NCI-H1694 treated with DMSO at 0.1 percent for 48 hours (cell line): ENCODE data around the gene NPIPB9.
A peak's percentile ranks its signal among the peaks of the same experiment; 100 is the strongest.
"Not testable (repeated sequence)": the region's sequence is repeated elsewhere in the genome, so short reads cannot be mapped to it uniquely, and the experiment has no call there.

Experiments used
- DNase-seq: peaks from one replicate; lab custom pipeline; 2025; lab: John Stamatoyannopoulos, UW

NPIPB9 gene

DNA sequence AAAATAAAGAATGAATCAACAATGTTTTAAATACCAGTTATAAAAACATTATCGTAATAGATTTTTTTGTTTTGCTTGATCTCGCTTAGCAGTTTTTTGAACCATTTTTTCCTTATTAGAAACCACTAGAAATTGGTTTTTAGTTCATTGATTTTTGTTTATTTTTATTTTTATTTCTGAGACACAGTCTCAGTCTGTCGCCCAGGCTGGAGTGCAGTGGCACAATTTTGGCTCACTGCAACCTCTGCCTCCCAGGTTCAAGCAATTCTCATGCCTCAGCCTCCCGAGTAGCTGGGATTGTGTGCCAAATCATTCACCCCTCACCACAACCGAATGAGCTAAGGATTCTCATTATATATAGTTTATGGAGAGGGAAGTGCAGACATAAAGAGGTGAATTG, at the start of gene NPIPB9:
NPIPB9 (plus strand) TSS at position 301 of the 400 bp plus-strand sequence.
- not testable (repeated sequence) for DNase-seq

DNA sequence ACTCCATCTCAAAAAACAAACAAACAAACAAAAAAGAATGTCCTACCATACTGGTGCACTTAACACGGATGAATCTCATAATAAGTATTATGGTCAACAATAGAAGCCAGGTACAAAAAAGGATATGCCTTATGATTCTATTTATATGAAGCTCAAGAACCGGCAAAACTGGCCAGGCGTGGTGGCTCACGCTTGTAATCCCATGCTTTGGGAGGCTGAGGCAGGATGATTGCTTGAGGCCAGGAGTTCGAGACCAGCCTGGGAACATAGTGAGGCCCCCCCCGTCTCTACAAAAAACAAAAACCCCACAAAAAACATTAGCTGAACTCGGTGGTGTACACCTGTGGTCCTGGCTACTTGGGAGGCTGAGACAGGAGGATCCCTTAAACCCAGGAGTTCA, 47.3 kb upstream of the NPIPB9 start:
- not testable (repeated sequence) for DNase-seq

DNA sequence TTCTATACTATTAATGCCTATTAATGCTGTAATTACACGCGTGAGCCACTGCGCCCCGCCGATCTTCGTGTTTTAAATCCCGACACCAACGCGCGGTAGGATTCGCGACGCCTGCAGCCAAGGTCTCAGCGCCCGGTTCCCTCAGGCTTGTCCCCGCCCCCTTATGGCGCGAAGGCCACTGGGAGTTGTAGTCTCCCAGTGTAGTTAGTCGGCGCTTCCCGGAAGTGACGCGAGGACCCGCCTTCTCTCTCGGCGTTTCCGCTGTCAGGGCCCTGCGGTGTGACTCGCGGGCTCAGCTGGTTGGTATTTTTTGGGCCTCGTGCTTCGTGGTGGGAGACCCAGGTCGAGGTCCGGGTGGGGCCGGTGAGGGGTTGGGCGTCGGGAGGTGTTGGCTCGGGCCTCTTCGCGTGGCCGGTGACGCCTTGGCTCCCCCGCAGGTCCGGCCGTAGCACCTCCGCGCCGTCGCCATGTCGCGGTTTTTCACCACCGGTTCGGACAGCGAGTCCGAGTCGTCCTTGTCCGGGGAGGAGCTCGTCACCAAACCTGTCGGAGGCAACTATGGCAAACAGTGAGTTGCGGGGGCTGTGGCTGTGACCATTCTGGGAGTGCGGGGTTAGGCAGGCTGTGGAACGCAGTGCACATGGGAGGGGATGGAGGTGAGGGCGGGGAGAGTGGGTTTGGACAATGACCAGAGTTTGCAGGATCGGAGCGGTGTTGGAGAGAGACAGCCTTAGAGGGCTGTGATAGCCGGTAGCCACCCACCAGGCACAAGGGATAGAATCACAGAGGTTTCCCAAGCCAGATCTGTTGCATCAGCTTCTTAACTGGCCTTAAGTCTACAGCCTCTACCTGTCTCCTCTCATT, 40.1 kb upstream of the NPIPB9 start, which contains the start of gene EIF3C:
EIF3C (plus strand) TSS at position 245 of the 864 bp plus-strand sequence; CDS start at position 468, 223 bp downstream.
- DNase-seq = not testable (repeated sequence)

DNA sequence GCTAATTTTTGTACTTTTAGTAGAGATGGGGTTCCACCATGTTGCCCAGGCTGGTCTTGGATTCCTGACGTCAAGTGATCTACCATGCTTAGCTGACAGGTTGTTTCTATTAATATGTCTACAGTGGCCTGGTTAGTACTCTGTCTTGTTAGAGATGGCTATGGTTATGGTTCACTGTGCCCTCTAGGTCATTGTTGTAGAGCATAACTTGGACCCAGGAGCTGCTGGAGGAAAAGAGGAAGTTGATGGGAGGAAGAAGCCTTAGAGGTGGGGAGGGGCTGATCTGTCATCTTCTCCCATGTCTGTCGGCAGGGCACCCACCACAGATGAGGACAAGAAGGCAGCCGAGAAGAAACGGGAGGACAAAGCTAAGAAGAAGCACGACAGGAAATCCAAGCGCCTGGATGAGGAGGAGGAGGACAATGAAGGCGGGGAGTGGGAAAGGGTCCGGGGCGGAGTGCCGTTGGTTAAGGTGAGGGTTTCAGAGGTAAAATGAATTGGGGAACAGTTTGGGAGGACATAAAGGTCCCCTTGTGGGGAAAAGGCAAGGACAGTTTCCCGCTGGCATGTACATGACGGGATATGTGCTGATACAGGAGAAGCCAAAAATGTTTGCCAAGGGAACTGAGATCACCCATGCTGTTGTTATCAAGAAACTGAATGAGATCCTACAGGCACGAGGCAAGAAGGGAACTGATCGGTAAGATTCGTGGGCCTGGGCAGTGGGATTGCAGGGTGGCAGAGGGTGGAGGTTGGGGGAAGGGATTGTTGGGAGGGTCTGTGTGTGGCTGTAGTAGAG, 28.5 kb upstream of the NPIPB9 start:
- DNase-seq = not testable (repeated sequence)

DNA sequence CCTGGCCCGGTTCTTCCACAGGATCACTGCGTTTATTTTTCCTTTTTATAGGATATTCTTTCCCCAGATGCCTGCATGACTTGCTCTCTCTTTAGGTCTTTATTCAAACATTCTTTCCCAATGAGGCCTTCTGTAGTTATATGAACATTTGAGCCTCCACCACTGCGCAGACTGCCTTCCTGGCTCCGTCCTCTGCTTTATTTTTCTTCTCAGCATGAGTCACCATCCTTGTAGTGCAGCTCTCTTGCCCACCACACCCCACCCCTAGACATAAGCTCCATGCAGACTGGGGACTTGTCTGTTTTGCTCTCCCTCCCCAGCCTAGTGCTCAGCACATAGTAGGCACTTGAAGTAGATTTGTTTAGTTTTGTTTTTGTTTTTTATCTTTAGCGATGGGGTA, 20.3 kb upstream of the NPIPB9 start:
- not testable (repeated sequence) for DNase-seq

DNA sequence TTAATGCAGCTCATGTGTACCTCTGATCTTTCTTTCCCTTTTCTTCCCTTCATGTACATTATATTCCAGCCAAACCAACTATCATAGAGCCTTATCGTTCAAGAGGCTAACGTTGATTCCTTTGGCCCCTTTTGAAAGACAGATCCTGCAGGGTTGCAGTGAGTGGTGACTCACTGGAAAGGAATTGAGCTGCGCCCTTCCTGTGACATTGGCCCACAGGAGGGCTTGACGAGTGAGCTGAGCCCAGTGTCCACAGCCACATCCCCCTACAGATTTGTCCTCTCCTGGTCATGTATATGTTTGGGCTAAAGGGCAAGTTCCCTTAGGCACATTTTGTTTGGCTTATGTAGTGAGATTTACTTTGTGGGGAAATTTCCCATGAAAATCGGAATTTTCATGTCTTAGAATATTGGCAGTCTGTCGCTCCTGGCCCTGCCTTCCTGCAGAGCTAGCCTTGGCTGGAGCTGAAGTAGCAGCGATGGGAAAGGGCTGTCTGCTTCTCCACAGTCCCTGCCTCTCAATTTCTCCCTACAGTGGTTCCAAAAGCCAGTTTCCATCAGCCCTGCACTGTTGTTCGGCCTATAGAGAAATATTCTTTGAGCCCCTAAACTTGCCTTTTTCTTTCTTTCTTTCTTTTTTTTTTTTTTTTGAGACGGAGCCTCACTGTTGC, 19.0 kb upstream of the NPIPB9 start:
- not testable (repeated sequence) for DNase-seq

DNA sequence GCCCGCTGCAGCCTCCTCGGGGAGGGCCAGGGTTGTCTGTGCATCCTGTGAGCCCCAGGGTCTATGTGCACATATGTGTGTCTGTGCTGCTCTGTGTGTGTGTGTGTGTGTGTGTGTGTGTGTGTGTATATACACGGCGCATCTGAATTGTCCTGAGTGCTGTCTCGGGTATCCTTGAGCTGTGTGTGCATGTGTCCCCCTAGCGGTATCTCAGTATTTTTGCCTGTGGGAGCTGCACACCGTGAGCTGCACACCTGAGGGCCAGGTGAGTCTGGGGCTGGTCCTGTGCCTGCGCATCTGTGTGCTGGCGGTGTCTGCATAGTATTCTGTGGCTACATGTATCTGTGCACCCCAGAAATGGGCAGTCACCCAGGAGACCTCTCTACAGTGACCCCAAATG, 11.8 kb upstream of the NPIPB9 start:
- not testable (repeated sequence) for DNase-seq

DNA sequence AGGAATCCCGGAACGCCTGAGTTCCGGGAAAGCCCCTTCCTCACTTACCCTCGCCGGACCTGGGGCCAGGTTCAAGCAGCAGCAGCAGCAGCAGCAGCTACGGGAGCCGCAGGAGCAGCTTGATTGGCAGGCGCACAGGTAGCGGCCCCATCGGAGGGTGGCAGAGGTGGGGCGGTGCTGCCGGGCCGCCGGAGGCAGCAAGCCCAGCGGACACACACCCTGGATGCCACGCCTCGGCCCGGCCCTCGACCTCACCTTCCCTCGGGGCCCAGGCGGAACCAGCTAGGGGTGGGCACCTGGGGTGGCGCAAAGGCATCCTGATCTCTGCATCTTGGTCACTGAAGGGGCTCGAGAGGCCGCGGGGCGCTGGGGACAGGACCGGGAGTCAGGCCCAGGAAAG, 11.0 kb upstream of the NPIPB9 start:
- not testable (repeated sequence) for DNase-seq

DNA sequence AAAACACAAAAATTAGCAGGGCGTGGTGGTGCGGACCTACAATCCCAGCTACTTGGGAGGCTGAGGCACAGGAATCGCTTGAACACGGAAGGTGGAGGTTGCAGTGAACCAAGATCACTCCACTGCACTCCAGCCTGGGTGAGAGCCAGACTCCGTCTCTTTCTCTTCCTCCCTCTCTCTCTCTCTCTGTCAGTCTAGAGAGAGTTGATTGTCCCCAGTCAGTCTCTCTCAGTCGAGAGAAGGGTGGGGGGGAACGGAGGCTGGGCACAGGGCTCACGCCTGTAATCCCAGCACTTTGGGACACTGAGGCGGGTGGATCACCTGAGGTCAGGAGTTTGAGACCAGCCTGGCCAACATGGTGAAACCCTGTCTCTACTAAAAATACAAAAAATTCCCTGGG, 10.3 kb upstream of the NPIPB9 start:
- DNase-seq = not testable (repeated sequence)

DNA sequence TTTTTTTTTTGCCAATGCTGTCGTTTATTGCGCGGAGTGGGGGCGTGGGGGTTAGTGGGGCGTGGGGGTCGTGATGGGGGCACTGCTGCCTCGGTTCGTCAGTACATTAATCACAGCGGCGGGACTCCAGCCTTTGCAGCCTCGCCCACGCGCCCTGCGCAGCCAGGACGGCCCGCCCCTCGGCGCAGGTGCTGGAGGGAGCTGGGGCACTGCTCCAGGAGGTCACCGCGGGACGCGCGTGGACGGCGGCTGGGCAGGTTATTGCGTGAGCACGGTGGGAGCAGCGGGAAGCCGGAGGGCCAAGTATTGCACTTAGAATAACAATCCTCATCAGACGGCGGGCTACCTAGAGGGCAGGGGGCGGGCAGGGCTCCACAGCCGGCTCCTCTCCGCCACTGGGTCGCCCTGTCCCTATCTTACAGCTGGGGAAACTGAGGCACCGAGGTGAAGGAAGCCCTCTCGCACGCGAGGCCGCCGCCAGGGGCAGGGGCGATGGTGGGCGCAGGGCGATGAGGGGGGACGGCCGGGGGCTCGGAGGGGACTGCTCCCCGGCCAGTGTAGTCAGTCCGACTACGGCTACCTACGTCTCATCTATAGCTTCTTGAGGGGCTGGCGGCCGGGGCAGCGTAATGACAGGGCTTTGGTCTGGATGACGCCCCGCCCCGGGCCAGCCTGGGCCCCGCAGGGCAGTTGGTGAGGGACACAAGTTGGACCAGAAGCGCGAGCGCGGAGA, 4.8 kb upstream of the NPIPB9 start:
- not testable (repeated sequence) for DNase-seq

DNA sequence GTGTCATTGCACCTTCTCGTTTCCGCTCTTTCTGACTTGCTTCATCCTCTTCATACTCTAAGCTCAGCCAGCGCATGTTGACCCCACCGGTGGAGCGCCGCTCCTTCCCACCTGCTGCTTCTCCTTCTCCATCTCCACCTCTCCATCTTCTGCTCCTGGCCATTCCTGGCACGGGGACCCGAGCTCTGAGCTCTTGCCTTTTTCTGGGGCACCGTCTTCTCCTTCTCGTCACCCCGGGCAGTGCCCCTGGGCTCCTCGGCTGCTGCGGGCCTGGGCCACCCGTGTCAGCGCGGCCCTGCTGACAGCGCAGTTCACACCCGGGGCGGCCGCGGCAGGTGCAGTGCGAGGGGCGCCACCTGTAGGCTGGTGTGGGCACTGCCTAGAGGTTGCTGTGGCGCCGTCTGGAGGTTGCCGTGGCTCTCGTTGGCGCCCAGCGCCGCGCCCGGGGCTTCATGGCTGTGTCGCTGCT, 1.6 kb upstream of the NPIPB9 start:
- DNase-seq = not testable (repeated sequence)

DNA sequence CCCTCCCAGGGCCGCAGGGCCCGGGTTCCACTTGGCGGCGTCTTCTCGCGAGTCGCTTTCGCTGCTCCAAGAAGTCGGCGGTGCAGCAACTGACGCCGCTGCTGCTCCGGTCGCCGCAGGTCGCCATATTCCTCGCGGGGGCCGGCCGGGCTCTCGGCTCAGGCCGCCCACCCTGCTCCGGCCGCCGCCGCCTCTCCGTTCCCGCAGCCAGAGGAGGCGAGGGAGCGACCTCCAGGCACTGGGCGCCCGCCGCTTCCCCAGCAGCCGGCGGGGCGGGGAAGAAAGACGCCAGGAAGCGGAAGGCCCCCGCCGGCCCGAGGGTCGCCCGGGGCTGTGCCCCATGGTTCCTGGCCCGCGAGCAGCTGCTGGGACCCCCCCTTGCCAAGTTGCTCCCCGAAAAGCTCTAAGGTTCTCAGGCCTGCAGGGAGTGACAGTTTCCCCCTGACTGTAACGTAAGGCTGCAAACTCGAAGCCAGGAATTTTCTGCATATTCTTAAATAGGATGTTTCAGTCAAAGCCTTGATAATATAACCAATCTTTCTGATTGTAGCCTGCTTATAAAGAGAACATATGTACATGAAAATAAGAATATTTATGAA, 1.0 kb upstream of the NPIPB9 start:
- not testable (repeated sequence) for DNase-seq

DNA sequence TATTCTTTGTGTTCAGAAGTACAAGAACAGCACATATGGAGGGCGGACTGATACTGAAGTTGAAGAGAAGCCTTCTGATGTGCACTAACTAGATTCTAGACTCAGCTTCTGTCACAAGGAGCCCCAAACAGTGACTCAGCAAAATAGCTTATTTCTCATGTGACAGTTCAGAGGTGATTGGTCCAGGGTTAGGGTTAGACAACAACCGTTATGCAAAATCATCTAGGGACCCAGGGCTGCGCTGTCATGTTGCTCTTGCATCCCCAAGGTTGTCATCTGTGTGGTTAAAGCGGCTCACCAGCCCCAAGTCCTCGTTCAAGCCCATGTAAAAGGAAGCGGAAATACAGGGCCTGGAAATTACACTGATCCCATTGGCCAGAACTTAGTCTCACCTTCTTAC, 30.1 kb downstream of the NPIPB9 start:
- not testable (repeated sequence) for DNase-seq

DNA sequence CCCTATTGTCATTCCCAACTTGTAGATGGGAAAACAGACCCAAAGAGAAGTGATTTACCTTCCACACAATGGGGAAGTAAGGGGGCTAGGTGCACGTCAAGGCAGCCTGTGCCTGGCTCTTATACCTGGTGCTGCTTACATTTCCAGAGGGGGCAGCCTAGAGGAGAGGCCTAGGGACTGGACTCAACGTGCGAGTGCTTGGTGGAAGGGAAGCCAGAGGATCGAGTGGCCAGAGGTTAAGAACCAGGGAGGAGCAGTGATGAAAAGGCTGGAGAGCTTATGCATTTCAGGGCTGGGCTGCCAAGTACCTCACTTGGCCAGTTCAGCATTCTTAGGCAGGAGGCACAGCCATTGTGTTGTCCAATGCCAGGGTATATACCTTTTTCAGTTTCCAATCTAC, 30.8 kb downstream of the NPIPB9 start:
- DNase-seq = not testable (repeated sequence)

DNA sequence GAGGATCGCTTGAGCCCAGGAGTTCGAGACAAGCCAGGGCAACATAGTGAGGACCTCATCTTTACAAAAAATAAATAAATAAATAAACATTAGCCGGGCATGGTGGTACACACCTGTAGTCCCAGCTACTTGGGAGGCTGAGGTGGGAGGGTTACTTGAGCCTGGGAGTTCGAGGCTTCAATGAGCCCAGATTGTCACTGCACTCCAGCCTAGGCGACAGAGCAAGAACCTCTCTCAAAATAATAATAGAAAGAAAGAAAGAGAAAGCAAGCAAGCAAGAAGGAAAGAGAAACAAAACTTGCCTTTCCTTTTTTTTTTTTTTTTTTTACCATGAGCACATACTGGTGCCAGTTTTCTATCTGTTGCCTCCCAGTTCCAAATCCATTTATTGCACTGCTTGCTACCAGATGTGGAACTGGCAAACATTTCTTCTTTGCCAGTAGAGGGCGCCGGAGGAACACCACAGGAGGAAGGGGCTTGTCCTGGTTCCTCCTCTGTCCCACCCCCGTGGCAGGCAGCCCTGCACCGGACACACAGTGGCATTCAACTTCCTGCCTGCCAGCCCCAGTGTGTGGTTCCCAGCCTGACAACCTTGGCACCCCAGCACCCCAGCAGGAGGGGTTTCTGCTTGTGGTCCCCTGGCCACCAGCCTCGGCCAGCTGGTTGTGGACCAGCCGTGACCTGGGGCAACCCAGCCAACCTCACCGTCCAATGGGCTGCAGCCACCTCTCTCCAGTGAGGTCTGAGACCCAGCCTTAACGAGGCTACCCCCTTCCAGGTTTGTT, 50.8 kb downstream of the NPIPB9 start:
- peak; percentile 29 for DNase-seq

DNA sequence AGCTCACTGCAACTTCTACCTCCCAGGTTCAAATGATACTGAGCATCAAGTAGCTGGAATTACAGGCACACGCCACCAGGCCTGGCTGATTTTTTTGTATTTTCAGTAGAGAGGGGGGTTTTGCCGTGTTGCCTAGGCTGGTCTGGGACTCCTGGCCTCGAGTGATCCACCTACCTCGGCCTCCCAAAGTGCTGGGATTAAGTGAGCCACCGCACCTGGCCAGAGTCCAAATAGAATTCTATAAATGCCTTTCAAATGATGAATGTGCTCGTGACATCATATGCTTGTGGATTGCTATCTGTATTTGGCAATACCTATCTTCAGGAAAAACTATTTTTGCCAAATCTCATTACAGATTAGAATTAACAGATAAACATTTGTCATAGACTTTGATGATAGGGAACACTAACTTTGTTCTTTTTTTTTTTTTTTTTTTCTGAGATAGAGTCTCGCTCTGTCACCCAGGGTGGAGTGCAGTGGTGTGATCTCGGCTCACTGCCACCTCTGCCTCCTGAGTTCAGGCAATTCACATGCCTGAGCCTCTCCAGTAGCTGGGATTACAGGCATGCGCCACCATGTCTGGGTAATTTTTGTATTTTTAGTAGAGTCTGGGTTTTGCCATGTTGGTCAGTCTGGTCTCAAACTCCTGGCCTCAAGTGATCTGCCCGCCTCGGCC, 56.0 kb downstream of the NPIPB9 start:
- DNase-seq = not testable (repeated sequence)

DNA sequence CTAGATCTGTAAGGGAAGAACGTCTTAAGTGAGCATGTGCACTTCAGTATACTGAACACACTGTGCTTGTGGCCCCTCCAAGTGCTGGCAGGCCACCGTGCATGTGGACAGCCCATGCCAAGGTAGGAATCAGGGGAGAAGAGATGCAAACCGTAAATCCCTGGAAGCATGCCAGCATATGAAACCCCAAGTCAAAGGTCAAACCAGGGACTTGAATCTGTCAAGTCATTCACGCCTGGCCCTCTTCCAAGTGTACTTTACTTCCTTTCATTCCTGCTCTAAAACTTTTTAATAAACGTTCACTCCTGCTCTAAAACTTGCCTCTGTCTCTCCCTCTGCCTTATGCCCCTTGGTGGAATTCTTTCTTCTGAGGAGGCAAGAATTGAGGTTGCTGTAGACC, 68.4 kb downstream of the NPIPB9 start:
- DNase-seq = no peak

DNA sequence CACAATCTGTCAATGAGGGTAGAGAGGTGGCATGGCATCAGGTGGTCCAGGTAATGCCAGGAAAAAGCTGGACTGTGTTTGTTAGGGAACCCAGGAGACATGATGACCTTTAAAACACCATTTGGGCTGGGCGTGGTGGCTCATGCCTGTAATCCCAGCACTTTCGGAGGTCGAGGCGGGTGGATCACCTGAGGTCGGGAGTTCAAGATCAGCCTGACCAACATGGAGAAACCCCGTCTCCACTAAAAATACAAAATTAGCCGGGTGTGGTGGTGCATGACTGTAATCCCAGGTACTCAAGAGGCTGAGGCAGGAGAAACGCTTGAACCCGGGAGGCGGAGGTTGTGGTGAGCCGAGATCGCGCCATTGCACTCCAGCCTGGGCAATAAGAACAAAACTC, 69.0 kb downstream of the NPIPB9 start:
- not testable (repeated sequence) for DNase-seq

DNA sequence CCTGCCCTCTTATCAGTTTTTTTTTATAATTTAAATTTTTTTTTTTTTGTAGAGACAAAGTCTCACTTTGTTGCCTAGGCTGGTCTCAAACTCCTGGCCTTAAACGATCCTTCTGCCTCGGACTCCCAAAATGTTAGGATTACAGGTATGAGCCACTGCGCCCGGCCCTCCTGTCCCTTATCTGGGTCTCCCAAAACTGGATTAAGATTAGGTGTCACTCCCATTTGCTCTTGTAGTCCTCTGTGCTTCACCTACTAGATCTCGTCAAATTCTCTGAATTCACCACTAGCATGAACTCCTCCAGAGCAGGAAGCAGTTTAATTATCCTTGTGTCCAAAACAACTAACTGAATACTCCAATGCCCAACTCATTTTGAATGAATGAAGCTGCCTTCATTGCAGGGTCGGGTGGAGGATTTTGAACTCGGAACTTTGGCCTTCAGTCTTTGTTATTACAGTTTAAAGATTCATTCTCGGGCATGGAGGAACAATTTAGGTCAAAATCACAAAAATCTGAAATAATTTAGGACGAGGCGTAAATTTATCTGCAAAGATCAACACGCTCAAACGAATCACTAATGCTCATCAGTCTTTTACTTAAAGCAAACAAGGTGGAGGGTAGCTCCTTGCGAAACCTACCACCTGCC, 70.4 kb downstream of the NPIPB9 start:
- DNase-seq = no peak
